NOMO-1 treated with dmso at 0.1 percent for 144 hours (cell line): ENCODE data around the gene GSX1.
A peak's percentile ranks its signal among the peaks of the same experiment; 100 is the strongest.

Source experiments
- DNase-seq: peaks from one replicate; lab custom pipeline; 2025; ENCODE audit not compliant: unreplicated experiment; lab: John Stamatoyannopoulos, UW

GSX1 gene

DNA sequence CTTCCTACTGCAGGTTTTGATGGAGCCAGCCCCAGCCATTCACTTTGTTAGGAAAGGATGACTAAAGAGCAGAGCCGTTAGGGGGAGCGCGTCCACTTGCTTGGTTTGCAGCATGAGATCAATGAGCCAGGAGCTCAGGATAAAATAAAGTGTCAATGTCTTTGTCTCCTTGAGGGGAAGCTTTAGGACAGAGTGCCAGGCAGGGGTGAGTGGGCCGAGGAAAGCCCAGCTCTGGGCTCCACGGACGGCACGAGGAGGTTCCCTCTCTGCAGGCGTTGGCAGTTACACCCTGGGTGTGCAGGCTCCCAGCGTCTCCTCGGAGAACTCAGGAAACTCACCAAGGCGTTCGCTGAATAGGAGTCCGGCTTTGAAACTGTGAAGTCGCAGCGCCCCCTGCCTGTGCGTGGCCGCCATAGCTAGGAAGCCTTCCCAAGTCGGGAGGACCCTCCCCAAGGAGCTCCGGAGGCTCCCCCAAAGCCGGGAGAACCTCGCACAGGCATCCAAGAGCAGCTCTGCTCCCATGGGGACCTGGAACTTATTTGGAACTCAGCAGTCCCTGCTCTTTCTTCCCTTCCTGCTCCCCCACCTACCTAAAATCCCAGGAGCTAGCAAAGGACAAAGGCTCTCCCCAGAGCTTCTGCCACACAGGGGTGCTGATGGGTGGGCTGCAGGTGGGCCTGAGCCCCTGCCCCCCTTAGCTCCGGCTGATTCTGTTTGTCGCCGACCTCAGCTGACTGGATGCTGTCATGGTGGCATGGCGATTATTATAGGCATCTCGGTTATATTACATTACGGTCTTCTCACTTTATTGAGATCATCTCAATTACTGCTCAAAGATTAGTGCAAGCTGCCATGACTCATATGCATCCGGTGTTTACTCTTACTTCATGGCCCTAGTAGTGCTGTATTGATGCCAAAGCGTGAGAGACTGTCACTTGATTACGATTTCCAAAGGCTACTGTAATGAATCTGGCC is 34.4 kb downstream of the GSX1 start:
- DNase-seq: peak; percentile 70

GRCh38 chr13:27827646-27828045 is 35.4 kb downstream of the GSX1 start:
- no peak for DNase-seq

- peak; percentile 33 for DNase-seq
Observed at GRCh38 chr13:27830010-27830409, 37.7 kb downstream of the GSX1 start.

- no peak for DNase-seq
Observed at GRCh38 chr13:27833206-27833605, 40.9 kb downstream of the GSX1 start.

- no peak for DNase-seq
Observed at GRCh38 chr13:27834095-27834494, 41.8 kb downstream of the GSX1 start.

- DNase-seq: no peak
Observed at GRCh38 chr13:27835799-27836198, 43.5 kb downstream of the GSX1 start.

GRCh38 chr13:27839809-27840467 is 47.7 kb downstream of the GSX1 start:
- DNase-seq: no peak

DNA sequence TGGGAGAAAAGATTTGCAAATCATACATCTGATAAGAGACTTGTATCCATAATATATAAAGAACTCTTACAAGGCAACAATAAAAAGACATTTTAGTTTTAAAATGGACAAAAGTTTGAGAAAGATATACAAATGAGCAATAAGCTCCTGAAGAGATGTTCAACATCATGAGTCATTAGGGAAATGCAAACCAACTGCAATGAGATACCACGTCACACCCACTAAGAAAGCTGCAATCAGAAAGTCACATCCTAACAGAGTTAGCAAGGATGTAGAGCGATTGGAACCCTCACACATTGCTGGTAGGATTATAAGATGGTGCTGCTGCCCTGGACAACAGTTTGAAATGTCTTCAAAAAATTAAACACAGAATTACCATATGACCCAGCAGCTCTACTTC is 50.3 kb downstream of the GSX1 start:
- no peak for DNase-seq
